COLO829 (cell line): ENCODE data around the gene USP44.
"Not testable (repeated sequence)": the region's sequence is repeated elsewhere in the genome, so short reads cannot be mapped to it uniquely, and the experiment has no call there.

Source experiments
- DNase-seq: peaks from one replicate; pipeline ENCODE4 v3.0.0; 2012; ENCODE audit warnings: low spot score

The USP44 gene

GRCh38 chr12:95506707-95507523 is 44.4 kb downstream of the USP44 start:
- DNase-seq, result no peak

DNA sequence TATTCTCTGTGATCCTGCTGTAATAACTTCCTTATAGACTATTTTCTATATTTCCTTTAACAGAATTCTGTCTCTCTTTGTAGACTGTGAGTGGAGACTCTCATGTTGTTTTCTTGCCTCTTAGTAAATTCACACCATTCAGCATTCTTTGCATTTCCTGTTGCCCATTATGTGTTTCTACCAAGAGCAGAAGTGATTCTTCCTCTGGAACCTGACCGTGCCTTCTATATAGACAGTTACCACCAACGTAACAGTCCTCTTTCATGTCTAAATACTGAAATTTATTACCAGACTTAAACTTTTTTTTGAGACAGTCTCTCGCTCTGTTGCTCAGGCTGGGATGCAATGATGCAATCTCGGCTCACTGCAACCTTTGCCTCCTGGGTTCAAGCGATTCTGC is 46.2 kb downstream of the USP44 start:
- no peak for DNase-seq

GRCh38 chr12:95504140-95504539 is 47.1 kb downstream of the USP44 start:
- no peak for DNase-seq

DNA sequence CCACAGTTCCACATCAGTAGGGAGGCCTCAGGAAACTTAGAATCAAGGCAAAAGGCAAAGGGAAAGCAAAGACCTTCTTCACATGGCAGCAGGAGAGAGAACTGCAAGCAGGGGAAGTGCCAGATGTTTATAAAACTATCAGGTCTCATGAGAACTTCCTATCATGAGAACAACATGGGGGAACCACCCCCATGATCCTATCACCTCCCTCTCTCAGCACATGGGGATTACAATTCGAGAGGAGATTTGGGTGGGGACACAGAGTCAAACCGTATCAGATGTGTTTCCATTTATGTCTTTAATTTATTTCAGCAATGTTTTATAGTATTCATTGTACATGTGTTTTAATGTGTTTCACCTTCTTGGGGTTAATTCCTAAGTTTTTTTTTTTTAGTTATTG is 51.5 kb downstream of the USP44 start:
- no peak for DNase-seq

DNA sequence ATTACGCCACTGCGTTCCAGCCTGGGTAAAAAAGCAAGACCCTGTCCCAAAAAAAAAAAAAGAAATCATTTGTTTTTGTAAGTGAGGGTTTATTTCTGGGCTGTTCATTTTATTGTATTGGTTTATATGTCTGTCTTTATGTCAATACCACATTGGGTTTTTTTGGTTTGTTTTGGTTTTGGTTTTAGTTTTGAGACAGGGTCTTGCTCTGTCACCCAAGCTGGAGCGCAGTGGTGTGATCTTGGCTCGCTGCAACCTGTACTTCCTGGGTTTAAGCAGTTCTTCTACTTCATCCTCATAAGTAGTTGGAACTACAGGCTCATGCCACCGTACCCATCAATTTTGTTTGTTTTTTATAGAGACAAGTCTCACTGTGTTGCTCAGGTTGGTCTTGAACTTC is 52.3 kb downstream of the USP44 start:
- DNase-seq, result no peak

DNA sequence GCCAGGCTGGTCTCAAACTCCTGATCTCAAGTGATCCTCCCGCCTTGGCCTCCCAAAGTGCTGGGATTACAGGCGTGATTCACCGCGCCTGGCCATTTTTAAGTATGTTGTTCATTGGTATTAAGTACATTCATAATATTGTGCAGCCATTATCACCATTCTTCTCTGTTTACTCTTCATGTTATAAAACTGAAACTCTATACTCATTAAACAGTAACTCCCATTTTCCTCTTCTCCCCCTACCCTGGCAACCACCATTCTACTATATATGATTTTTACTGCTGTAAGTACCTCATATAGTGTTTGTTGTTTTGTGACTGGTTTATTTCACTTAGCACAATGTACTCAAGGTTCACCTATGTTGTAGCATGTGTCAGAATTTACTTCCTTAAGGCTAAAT is 54.2 kb downstream of the USP44 start:
- DNase-seq, result no peak

DNA sequence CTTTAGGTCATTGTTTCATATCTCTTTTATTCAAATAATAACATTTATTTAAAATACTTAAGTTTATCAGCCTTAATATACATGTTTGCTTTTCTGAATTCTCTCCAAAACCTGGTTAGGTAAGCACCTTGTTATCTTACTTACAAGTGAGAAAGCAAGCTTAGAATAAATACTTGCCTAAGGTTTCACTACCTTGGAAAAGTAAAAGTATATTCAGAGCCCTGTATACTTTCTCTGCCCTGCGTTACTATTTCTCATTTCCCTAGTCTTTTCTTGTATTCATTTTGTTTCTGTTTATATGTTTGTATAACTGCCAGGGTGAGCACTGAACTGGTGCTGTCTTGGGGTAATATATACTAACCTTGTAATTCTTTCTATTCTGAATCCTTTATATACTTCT is 55.8 kb downstream of the USP44 start:
- no peak for DNase-seq

- DNase-seq, result no peak
These were observed 56.4 kb downstream of the USP44 start for GRCh38 chr12:95494888-95495287.

DNA sequence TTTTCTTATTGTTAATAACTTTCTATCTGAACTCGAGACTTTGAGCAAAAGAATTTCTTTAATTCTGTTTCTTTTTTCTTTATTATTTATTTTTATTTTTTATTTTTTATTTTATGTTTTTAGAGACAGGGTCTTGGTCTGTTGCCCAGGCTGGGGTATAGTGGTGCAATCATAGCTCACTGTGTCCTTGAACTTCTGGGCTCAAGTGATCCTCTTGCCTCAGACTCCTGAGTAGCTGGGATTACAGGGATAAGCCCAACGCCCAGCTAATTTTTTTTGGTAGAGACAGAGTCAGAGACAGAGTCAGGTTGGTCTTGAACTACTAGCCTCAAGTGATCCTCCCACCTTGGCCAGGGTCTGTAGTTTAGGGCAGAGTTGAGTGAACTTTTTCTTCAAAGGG is 58.8 kb downstream of the USP44 start:
- no peak for DNase-seq

DNA sequence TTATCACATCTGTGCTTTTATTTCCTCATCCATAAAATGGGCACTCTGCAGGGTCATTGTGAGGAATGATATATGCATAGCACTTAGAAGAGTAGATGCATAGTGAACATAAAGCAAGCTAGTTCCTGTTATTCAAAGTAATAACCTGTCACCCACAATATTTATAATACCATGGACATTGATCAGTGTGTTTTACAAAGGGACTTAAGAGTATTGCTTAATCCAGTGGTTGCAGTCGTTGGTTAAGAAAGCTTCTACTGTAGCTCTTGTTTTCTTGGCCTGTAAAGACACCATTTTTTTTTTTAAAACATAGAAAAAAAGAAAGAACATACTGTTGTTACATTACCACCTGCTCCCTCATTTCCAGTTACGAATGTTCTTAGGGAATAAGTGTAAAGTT is 64.3 kb downstream of the USP44 start:
- DNase-seq, result no peak

GRCh38 chr12:95484524-95484923 is 66.8 kb downstream of the USP44 start:
- DNase-seq, result no peak

DNA sequence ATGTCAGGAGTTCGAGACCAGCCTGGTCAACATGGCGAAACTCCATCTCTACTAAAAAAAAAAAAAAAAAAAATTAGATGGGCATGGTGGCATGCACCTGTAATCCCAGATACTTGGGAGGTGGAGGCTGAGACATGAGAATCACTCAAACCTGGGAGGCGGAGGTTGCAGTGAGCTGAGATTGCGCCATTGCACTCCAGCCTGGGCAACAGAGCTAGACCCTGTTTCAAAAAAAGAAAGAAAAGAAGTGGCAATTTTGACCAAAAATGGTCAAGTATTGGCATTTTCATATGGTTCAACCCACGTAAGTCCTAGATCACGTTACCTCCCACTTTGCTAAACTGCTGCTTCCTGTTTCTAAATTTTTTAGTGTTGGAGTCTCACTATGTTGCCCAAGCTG is 68.7 kb downstream of the USP44 start:
- DNase-seq, result not testable (repeated sequence)

DNA sequence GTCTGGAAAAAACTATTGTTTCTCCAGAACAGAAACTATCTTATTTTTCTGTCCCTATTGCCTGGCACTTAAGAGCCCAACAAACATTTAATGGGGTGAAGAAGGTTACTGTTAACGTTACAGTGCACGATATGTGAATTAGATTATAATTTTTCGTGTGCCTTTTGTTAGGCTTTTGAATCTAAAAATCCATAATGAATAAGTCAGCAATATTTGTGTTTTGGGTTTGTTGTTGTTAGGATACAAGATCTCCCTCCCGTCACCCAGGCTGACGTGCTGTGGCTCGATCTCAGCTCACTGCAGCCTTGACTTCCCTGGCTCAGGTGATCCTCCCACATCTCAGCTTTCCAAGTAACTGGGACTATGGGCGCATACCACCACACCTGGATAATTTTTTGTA is 69.4 kb downstream of the USP44 start:
- DNase-seq, result no peak

GRCh38 chr12:95481072-95481471 is 70.2 kb downstream of the USP44 start:
- DNase-seq, result no peak

GRCh38 chr12:95480230-95480629 is 71.0 kb downstream of the USP44 start:
- DNase-seq, result no peak

- DNase-seq, result peak; percentile 7
These were observed 76.7 kb downstream of the USP44 start for GRCh38 chr12:95474660-95474958.

DNA sequence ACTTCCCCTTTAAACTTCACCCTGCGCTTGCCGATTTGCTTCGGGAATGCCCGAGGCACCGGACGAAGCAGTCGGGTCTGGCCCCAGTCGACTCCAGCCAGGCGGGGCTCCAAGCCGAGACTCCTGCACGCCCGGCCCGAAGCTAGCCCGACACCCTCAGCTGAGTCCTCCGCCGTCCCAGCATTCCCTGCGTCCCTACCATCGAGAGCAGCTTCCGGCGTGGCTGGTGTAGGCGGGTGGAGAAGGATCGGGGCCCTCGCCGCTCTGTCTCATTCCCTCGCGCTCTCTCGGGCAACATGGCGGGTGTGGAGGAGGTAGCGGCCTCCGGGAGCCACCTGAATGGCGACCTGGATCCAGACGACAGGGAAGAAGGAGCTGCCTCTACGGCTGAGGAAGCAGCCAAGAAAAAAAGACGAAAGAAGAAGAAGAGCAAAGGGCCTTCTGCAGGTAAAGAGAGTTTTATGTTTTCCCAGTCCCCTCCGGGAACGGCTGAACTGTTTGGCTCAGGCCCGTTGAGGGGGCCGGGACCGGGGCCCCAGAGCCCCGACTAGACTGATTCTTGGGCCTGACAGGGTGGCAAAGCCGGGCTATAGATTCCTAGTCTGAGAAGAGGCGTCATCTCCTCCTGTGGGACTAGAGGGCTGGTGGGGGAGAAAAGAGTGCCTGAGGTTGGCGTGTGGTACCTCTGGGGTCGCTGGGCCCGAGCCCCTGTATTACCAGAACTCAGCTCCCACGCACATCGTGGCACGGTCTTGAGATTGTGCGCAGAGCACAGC is 77.2 kb downstream of the USP44 start, which contains the start of gene METAP2:
TSS of gene METAP2 (plus strand) at position 269 of the 776 bp plus-strand sequence. CDS start at position 297, 28 bp downstream.
- peak; percentile 92 for DNase-seq

GRCh38 chr12:95473231-95473883 is 77.9 kb downstream of the USP44 start:
- peak; percentile 18 for DNase-seq

DNA sequence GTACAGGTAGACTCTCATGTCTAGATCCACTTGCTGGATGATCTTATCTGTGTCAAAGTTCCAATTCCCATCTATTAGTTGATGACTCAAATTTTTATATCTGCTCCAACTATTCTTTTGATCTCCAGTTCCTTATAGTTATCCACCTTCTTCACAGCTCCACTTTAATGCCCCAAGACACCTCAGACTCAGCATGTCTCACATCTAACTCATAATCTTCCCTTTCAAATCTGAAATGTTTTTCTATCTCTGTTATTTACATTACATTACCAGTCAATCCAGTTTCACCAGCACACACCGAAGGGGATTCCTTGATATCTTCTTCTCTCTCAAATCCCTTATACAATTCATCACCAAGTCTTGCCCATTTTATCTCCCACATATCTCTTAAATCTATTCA is 81.0 kb downstream of the USP44 start:
- DNase-seq, result no peak
